B cell (primary cell): ENCODE results near the gene AMER3. TPM values are rescaled to one million over a fixed set of nuclear protein-coding genes. Genes with fewer than 3 reads are reported as not detected.

Experiments
- ATAC-seq: fragments of 200-7000 bp; cut with Tn5 transposase; one replicate; pipeline ENCODE4 v1.10.0; 2021; ENCODE audit warnings: low read depth, mild to moderate bottlenecking, moderate number of reproducible peaks, moderate library complexity
- CTCF ChIA-PET: fragments of 350-600 bp; sonication (Branson Sonifier 250); formaldehyde crosslinking; loops from one replicate; lab custom pipeline; 2021; ENCODE audit warnings: antibody characterized with exemption, inconsistent platforms; lab: Charles Lee
- POLR2A ChIA-PET: fragments of 350-600 bp; sonication (Branson Sonifier 250); formaldehyde crosslinking; loops from one replicate; lab custom pipeline; 2021; ENCODE audit warnings: antibody characterized with exemption; lab: Charles Lee
- DNase-seq: peaks from one replicate; pipeline ENCODE4 v3.0.0; 2013
- H2AFZ ChIP-seq: 2 replicates; pipeline ENCODE4 v1.6.1; 2012; ENCODE audit warnings: mild to moderate bottlenecking, low read depth, low read length; ENCODE audit not compliant: insufficient read depth, poor library complexity, severe bottlenecking
- H3K27ac ChIP-seq, 2 donors: 1 replicate in 1 of 2; 2 replicates in 1 of 2; pipeline ENCODE4 v1.5.1; 2012 to 2013; ENCODE audit warnings: low read length in 2 of 2, mild to moderate bottlenecking in 2 of 2, moderate library complexity in 1 of 2
- H3K27me3 ChIP-seq, 4 experiments: fragments of 200-600 bp in 1 of 4; sonication (generic) in 1 of 4; replicated peaks in 1 of 4; 1 replicate in 2 of 4; 2 replicates in 2 of 4; pipeline versions ENCODE4 v1.6.1 to v1.7.0; 2013 to 2016; ENCODE audit warnings: low read length in 3 of 4, mild to moderate bottlenecking in 2 of 4, mixed read lengths in 1 of 4, moderate library complexity in 1 of 4; ENCODE audit not compliant: insufficient read depth in 4 of 4, control insufficient read depth in 3 of 4; ENCODE audit errors: control extremely low read depth in 1 of 4
- H3K36me3 ChIP-seq, 2 experiments: replicated peaks in 1 of 2; 1 replicate in 1 of 2; 2 replicates in 1 of 2; pipeline versions ENCODE4 v1.6.1 to v1.7.1; 2013; ENCODE audit warnings: low read length in 1 of 2; ENCODE audit not compliant: insufficient read depth in 2 of 2, control insufficient read depth in 1 of 2; ENCODE audit errors: control extremely low read depth in 1 of 2, extremely low read depth in 1 of 2
- H3K4me1 ChIP-seq, 2 donors: fragments of 200-600 bp in 1 of 2; sonication (generic) in 1 of 2; 1 replicate in 1 of 2; 2 replicates in 1 of 2; pipeline versions ENCODE4 v1.5.1 to v1.6.1; 2013 to 2017; ENCODE audit warnings: low read length in 2 of 2; ENCODE audit not compliant: control insufficient read depth in 2 of 2, insufficient read depth in 2 of 2
- H3K4me2 ChIP-seq: replicated peaks from 2 replicates; pipeline ENCODE3; 2012; ENCODE audit warnings: mild to moderate bottlenecking, low read depth, low read length; ENCODE audit not compliant: poor library complexity, severe bottlenecking
- H3K4me3 ChIP-seq, 5 experiments: fragments of 200-600 bp in 1 of 5; sonication (generic) in 1 of 5; 1 replicate in 3 of 5; 2 replicates in 2 of 5; pipeline versions ENCODE4 v1.5.1 to v1.7.0; 2011 to 2016; ENCODE audit warnings: low read length in 4 of 5, mild to moderate bottlenecking in 4 of 5, low read depth in 2 of 5, control low read depth in 1 of 5, moderate library complexity in 1 of 5; ENCODE audit not compliant: insufficient read depth in 1 of 5; ENCODE audit errors: control extremely low read depth in 1 of 5, extremely low read depth in 1 of 5
- H3K79me2 ChIP-seq: fragments of 200-600 bp; sonication (generic); one replicate; pipeline ENCODE4 v1.6.0; 2016; ENCODE audit warnings: low read length; ENCODE audit not compliant: control insufficient read depth, insufficient read depth
- H3K9ac ChIP-seq: fragments of 200-600 bp; sonication (generic); 2 replicates; pipeline ENCODE4 v1.6.1; 2017; ENCODE audit warnings: mild to moderate bottlenecking, low read length, moderate library complexity
- H3K9me3 ChIP-seq, 3 donors: one replicate each; pipeline versions ENCODE4 v1.6.1 to v1.7.1; 2013; ENCODE audit warnings: low read length in 2 of 3; ENCODE audit not compliant: control insufficient read depth in 2 of 3, insufficient read depth in 1 of 3; ENCODE audit errors: control extremely low read depth in 1 of 3
- H4K20me1 ChIP-seq: 2 replicates; pipeline ENCODE4 v1.6.0; 2012; ENCODE audit warnings: mild to moderate bottlenecking, low read length; ENCODE audit not compliant: insufficient read depth, control insufficient read depth, poor library complexity, severe bottlenecking
- H3K27ac Mint-ChIP-seq: one replicate; pipeline ENCODE4 v1.8.0; 2021; ENCODE audit warnings: mixed read lengths
- H3K27me3 Mint-ChIP-seq: one replicate; pipeline ENCODE4 v1.8.0; 2021; ENCODE audit warnings: mixed read lengths
- H3K4me1 Mint-ChIP-seq: one replicate; pipeline ENCODE4 v1.8.0; 2021; ENCODE audit warnings: mixed read lengths
- H3K4me3 Mint-ChIP-seq: one replicate; pipeline ENCODE4 v1.8.0; 2021; ENCODE audit warnings: mixed read lengths
- H3K9me3 Mint-ChIP-seq: one replicate; pipeline ENCODE4 v1.8.0; 2022; ENCODE audit warnings: mixed read lengths; ENCODE audit not compliant: insufficient read depth
- CTCF ChIP-seq: fragments of 200-600 bp; IDR thresholded peaks from one replicate; pipeline ENCODE4 v1.8.0; 2022; ENCODE audit warnings: antibody characterized with exemption, mild to moderate bottlenecking
- WGBS: methylation state at CpG from one replicate; pipeline ENCODE4 v1.1.5; 2013; ENCODE audit warnings: missing lambda C conversion rate; ENCODE audit not compliant: insufficient coverage; 5-methylcytosine and 5-hydroxymethylcytosine counted together
- intact Hi-C: fragments of 100-400 bp; cut with micrococcal nuclease; formaldehyde crosslinking; loops from one replicate; pipeline ENCODE4 v1.10.0; 2022
- polyA plus RNA-seq: library from polyadenylated mRNA; depleted of rRNA; stranded (reverse); fragments of >200 nt; gene quantifications from 2 replicates; pipeline ENCODE4 v1.2.3, GENCODE V29; 2012
- total RNA-seq, 2 donors: library from RNA; stranded (reverse); fragments of 120-200 nt in 1 of 2; gene quantifications; 1 replicate in 1 of 2; 2 replicates in 1 of 2; pipeline versions ENCODE4 v1.2.3 to v1.2.4, GENCODE V29; 2013 to 2022

The AMER3 gene
- total and polyA plus RNA-seq, 2 donors (not counting 1 experiment from before 2014, with no cell fraction given) = not detected

GRCh38 chr2:130760754-130761751 is 5.7 kb downstream of the AMER3 start:
- Histone ChIP-seq H2AFZ (no peak overlapping the region), H3K4me2 (no peak overlapping the region), H3K4me1 (no peaks in the 10 kb centered on the region), H3K36me3 (no peaks in the 10 kb centered on the region), H3K9me3 (no peaks in the 10 kb centered on the region), H3K27me3 (peaks cover 0 to 21% (median 8%) of the 10 kb centered on the region in 4 experiments), H3K9ac (no peak overlapping the region), H4K20me1 (no peaks in the 10 kb centered on the region), H3K79me2 (no peaks in the 10 kb centered on the region), H3K4me3 (no peak overlapping the region), H3K27ac (no peak overlapping the region)
- no peak for TF ChIP-seq CTCF
- Mint-ChIP-seq H3K9me3 (no peaks in the 10 kb centered on the region), H3K27ac (no peak overlapping the region), H3K4me1 (peaks cover 3% of the 10 kb centered on the region), H3K4me3 (no peak overlapping the region), H3K27me3 (peaks cover 28% of the 10 kb centered on the region)
- no peak for DNase-seq
- ATAC-seq = no peak
- CTCF ChIA-PET = interaction anchor here (0.5 kb wide), 1 partner anchor 1676 kb away, joined by 3 read pairs; no protein-coding TSS in a partner anchor
- 81% methylated on average over 14 of the region's 14 CpGs for WGBS
- intact Hi-C loops = no loop called here
- POLR2A ChIA-PET = no interaction called here
